Activated naive CD4-positive, alpha-beta T cell (primary cell): Measurements from ENCODE around the gene ARMC12.

ENCODE experiments used
- DNase-seq, 4 experiments: peaks; one replicate each; lab custom pipeline; 2025; lab: John Stamatoyannopoulos, UW

ARMC12 gene

GRCh38 chr6:35776364-35777215, 39.8 kb downstream of the ARMC12 start, which contains the start of gene CLPSL2:
CLPSL2 (plus strand) TSS chr6:35776598; CDS start chr6:35776619, 21 bp downstream.
- no peak for DNase-seq

- DNase-seq: no peak
Observed at GRCh38 chr6:35777356-35778102, 40.7 kb downstream of the ARMC12 start.

GRCh38 chr6:35778437-35778836, 41.6 kb downstream of the ARMC12 start:
- DNase-seq: no peak

- no peak for DNase-seq
Observed at GRCh38 chr6:35780719-35781118, 43.9 kb downstream of the ARMC12 start, which contains the start of gene CLPSL1. CLPSL1 (plus strand) TSS chr6:35781019; CDS start chr6:35781111, 92 bp downstream.

GRCh38 chr6:35781290-35781689, 44.5 kb downstream of the ARMC12 start:
- no peak for DNase-seq

GRCh38 chr6:35782424-35782823, 45.6 kb downstream of the ARMC12 start:
- no peak for DNase-seq

- DNase-seq: no peak
Observed at GRCh38 chr6:35784200-35784599, 47.4 kb downstream of the ARMC12 start.

GRCh38 chr6:35786272-35786671, 49.4 kb downstream of the ARMC12 start:
- no peak for DNase-seq

GRCh38 chr6:35786810-35787209, 50.0 kb downstream of the ARMC12 start:
- no peak for DNase-seq

- no peak for DNase-seq
Observed at GRCh38 chr6:35787266-35788218, 50.7 kb downstream of the ARMC12 start.

GRCh38 chr6:35788423-35788982, 51.7 kb downstream of the ARMC12 start:
- no peak for DNase-seq

GRCh38 chr6:35790683-35791082, 53.9 kb downstream of the ARMC12 start:
- DNase-seq: no peak

- no peak for DNase-seq
Observed at GRCh38 chr6:35794536-35795452, 58.0 kb downstream of the ARMC12 start.

GRCh38 chr6:35795453-35796071, 58.7 kb downstream of the ARMC12 start:
- DNase-seq: no peak

- no peak for DNase-seq
Observed at GRCh38 chr6:35796236-35796635, 59.4 kb downstream of the ARMC12 start.

- DNase-seq: no peak
Observed at GRCh38 chr6:35797837-35798526, 61.1 kb downstream of the ARMC12 start.
